IPS DF 4.7 (cell line): ENCODE results near the gene TMEM128.
"Not testable (repeated sequence)": the region's sequence is repeated elsewhere in the genome, so short reads cannot be mapped to it uniquely, and the experiment has no call there.

Source experiments
- DNase-seq: peaks from one replicate; pipeline ENCODE4 v3.0.0-alpha.2; 2013; ENCODE audit warnings: low spot score; ENCODE audit errors: extremely low read depth

The TMEM128 gene

GRCh38 chr4:4256799-4257198 lies 8.8 kb upstream of the TMEM128 start:
- no peak for DNase-seq

GRCh38 chr4:4254666-4255065 lies 6.6 kb upstream of the TMEM128 start:
- DNase-seq: no peak

GRCh38 chr4:4254199-4254598 lies 6.2 kb upstream of the TMEM128 start:
- DNase-seq: no peak

- no peak for DNase-seq
Measured at GRCh38 chr4:4249866-4250265, 1.8 kb upstream of the TMEM128 start.

- not testable (repeated sequence) for DNase-seq
Measured at GRCh38 chr4:4249342-4249741, 1.3 kb upstream of the TMEM128 start.

- no peak for DNase-seq
Measured at GRCh38 chr4:4248885-4249203, 821 bp upstream of the TMEM128 start.

GRCh38 chr4:4247696-4248028 lies 361 bp downstream of the TMEM128 start:
- DNase-seq: no peak

- no peak for DNase-seq
Measured at GRCh38 chr4:4245172-4245571, 2.9 kb downstream of the TMEM128 start.

- DNase-seq: not testable (repeated sequence)
Measured at GRCh38 chr4:4239551-4239950, 8.5 kb downstream of the TMEM128 start.

- no peak for DNase-seq
Measured at GRCh38 chr4:4233610-4234009, 14.4 kb downstream of the TMEM128 start.

GRCh38 chr4:4228356-4228668 lies 19.7 kb downstream of the TMEM128 start:
- no peak for DNase-seq

GRCh38 chr4:4227510-4228355 lies 20.3 kb downstream of the TMEM128 start:
- no peak for DNase-seq

GRCh38 chr4:4226606-4227438 lies 21.2 kb downstream of the TMEM128 start, which contains the start of gene OTOP1:
OTOP1 (minus strand) TSS chr4:4226929; CDS start chr4:4226864, 65 bp downstream.
- no peak for DNase-seq

- DNase-seq: no peak
Measured at GRCh38 chr4:4225915-4226605, 22.0 kb downstream of the TMEM128 start.

GRCh38 chr4:4217113-4217512 lies 30.9 kb downstream of the TMEM128 start:
- DNase-seq: no peak

- DNase-seq: no peak
Measured at GRCh38 chr4:4216648-4217047, 31.4 kb downstream of the TMEM128 start.

GRCh38 chr4:4213674-4214073 lies 34.3 kb downstream of the TMEM128 start:
- not testable (repeated sequence) for DNase-seq

- no peak for DNase-seq
Measured at GRCh38 chr4:4206204-4206603, 41.8 kb downstream of the TMEM128 start.

- DNase-seq: no peak
Measured at GRCh38 chr4:4204401-4204745, 43.6 kb downstream of the TMEM128 start.

- DNase-seq: no peak
Measured at GRCh38 chr4:4203688-4204400, 44.2 kb downstream of the TMEM128 start.

GRCh38 chr4:4202510-4202909 lies 45.5 kb downstream of the TMEM128 start:
- DNase-seq: no peak

GRCh38 chr4:4200624-4201023 lies 47.4 kb downstream of the TMEM128 start:
- DNase-seq: no peak
